ENCODE measurements around the gene NOTCH1.

Gene NOTCH1

DNA sequence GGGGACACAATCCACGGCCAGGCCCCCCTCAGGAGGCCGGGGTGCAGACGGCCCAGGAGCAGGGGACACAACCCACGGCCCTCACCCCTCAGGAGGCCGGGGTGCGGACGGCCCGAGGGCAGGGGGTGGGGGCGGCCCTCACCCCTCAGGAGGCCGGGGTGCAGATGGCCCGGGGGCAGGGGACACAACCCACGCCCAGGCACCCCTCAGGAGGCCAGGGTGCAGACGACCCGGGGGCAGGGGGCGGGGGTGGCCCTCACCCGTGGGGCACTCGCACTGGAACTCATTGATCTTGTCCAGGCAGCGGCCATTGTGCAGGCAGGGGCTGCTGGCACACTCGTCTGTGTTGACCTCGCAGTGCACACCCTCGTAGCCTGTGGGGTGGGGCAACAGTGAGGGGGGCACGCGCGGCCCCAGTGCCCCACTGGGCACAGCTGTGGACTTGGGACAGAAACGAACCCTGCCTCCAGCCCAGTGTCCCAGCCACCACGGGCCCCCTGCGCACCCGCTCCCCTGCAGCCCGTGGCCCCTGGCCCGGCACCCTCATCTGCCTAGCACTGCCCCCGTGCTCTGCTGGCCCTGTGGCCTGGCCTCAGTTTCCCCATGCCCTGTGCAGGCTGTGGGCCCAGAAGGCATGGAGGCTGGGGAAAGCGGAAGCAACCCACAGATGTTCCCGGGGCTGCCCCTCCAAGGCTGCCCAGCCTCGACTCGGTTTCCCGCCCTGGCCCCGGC lies 28.7 kb downstream of the NOTCH1 start:
- no peak for DNase-seq (ENCODE audit: low read depth)

DNA sequence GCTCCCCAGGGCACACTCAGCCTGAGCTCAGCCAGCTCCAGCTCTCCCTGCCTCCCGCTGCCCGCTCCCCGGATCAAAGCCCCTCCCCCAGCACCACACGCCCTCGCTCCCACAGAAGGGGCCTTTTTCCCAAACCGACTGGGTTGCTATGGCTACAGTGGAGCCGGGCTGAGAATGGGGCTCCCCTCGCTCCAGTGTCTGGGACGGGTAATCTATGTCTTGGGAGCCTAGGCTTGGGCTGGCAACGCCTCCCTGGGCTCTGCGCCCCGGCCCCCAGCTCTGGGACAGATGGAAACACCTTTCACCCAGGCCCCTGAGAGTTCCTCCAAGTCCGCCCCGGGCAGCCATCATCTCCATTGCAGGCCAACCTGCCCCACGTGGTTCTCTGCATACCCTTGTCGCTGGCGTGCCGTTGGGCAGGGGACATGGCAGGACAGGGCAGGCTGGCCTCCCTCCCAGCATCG lies 29.6 kb downstream of the NOTCH1 start:
- no peak for DNase-seq (ENCODE audit: low read depth)

DNA sequence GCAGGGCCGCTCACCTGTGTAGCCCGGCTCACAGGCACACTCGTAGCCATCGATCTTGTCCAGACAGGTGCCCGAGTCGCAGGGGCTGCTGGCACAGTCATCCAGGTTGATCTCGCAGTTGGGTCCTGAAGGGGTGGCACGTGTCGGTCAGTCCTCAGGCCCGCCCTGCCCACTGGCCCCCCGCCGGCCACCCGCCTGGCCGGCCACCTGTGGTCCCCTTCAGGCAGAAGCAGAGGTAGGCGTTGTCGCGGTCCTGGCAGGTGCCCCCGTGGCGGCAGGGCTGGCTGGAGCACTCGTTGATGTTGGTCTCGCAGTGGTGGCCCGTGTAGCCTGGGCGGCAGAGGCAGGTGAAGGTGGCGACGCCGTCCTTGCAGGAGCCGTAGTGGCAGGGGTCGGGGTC lies 30.6 kb downstream of the NOTCH1 start:
- no peak for DNase-seq (ENCODE audit: low read depth)

DNA sequence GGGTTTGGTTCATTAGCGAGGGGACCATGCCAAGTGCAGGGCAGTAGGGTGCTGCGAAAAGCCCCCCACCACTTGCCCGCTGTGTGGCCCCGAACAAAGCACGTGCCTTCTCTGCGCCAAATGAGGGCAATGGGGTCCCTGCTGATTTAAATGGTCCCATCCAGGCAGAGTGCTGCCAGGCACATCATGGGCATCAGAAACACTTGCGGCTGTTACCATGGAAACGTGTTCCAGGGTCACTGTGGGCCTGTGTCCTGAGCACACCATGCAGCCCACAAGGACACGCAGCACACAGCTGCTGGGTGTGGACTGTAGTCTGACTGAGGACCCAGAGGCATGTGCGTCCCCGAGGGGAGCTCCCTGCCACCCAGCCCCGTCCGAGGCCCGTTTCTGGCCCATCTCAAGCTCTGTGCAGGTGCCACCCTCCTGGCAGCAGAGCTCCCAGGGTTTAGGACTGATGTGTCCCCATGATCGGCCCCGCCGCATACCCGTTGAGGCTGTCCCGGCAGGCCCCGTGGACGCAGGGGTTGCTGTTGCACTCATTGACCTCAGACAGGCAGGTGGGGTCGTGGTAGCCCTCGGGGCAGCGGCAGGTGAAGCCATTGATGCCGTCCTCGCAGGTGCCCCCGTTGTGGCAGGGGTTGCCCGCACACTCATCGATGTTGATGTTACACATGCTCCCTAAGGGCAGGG lies 31.7 kb downstream of the NOTCH1 start:
- no peak for DNase-seq (ENCODE audit: low read depth)

DNA sequence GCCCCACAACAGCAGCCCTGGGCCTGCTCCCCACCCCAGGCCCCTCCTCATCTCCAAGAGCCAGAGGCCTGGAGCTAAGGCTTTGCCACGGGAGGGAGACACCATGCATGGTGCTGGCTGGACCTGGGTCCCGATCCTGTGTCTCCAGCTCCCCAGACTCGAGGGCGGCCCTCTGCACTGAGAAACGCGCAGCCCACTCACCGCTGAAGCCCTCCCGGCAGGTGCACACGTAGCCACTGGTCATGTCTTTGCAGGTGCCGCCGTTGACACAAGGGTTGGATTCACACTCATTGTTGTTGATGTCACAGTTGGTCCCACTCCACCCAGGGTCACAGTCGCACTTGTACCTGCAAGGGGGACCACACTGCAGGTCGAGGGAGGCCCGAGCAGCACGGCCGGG lies 32.7 kb downstream of the NOTCH1 start:
- no peak for DNase-seq (ENCODE audit: low read depth)

DNA sequence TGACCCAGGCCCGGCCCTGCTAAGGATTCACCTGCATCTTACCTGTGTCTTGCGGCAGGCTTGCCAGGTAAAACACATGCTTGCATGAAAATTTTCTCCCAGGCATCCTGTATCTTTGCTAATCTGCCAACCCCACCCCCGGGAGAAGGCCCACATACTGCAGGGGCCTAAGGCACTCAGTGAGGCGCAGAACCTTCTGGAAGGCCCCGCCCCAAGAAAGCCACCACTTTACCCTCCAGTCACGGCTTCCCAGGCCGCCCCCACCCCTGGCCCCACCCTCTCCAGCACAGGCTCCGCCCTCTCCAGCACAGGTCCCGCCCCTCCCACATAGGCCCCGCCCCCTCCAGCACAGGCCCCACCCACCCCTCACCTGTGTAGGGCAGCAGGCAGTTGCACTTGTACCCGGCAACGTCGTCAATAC lies 33.2 kb downstream of the NOTCH1 start:
- no peak for DNase-seq (ENCODE audit: low read depth)

DNA sequence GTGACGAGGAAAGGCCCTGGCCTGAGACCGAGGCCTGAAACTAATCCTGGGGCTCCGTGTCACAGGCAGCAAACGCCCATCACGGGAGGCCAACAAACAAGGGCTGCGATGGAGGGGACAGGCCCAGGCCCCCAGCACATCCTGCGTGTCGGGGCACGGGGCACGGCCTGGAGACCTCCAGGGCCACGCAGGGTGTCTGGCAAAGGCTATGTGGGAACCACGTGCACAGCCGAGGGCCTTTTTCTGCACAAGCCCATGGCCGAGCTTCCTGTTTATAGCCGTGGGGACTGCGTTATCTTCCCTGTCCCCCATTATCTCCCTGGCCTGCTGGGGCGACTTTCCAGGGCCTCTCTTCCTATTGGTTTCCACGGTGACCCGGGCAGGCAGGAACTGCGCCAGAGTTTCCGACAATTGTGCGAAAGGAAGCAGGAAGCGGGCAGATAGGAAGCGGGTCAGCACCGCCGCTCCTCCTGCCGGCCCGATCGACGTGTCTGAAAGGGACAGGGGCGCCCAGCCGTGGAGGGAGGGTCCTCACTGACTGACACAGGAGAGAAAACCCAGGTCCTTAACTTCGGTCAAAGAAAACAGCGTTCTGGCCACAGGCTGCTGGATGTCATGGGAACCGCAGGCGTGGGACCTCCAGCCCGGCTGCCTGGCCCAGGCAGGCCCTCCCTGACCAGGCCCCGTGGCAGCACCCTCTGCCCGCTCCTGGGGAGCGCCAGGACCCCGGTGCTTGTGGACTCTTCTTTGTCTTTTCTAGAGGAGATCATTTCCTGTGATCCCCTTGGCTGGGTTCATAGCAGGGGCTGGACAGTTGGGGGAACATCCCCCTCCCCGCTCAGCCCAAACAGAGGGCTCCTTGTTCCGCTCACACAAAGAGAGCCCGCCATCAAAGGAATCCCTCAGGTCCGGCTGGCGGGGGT lies 33.9 kb downstream of the NOTCH1 start:
- no peak for DNase-seq (ENCODE audit: low read depth)

DNA sequence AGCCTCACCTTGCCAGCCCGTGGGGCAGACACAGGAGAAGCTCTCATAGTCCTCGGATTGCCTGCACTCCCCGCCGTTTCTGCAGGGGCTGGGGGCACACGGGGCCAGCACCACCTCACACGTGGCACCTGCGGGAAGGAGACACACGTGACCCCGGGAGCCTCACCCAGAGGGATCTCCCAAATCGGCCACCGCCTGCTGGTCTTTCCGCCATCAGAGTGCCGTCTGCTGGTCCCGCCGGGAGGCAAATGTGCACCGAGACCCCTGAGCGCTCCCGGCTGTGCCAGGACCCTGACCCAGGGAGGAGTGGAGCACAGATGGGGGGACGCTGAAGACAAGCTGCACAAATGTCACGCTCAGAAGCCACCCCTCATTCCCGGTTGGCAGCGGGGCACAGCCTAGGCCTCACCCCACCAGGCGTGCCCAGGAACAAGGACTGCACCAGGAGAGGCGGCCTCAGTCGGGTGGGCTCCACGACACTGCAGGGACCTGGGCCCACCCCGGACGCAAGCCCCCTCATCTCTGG lies 34.6 kb downstream of the NOTCH1 start:
- DNase-seq (ENCODE audit: low read depth) = no peak

DNA sequence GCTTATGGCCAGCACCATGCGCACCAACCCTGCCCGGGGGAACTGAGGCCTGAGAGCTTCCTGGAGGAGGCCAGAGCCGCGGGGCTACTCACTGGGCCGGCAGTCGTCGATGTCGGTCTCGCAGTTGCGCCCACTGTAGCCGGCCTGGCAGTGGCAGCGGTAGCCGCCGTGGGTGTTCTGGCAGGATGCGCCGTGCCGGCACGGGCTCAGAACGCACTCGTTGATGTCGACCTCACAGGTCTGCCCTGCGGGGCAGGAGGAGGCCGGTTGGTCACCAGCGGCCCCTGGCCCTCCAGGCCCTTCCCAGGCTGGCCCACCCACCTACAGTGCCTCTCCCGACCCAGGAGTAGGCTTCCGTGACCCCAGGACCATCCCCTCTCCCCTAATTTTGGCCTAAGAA lies 35.3 kb downstream of the NOTCH1 start:
- no peak for DNase-seq (ENCODE audit: low read depth)

DNA sequence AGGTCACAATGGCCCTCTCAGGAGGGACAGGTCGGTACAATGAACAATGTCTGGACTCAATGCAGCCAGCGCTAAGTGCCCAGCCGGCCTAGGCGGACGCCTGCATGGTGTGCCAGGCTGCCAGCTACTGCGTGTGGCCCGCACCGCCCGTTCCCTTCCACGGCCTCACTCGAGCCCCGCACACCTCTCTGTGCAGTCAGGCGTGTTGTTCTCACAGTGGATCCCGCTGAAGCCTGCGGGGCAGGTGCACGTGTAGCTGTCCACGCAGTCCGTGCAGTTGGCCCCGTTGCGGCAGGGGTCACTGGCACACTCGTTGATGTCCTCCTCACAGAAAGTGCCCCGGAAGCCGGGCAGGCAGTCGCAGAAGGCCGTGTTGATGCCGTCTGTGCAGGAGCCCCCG lies 36.3 kb downstream of the NOTCH1 start:
- DNase-seq (ENCODE audit: low read depth) = no peak

DNA sequence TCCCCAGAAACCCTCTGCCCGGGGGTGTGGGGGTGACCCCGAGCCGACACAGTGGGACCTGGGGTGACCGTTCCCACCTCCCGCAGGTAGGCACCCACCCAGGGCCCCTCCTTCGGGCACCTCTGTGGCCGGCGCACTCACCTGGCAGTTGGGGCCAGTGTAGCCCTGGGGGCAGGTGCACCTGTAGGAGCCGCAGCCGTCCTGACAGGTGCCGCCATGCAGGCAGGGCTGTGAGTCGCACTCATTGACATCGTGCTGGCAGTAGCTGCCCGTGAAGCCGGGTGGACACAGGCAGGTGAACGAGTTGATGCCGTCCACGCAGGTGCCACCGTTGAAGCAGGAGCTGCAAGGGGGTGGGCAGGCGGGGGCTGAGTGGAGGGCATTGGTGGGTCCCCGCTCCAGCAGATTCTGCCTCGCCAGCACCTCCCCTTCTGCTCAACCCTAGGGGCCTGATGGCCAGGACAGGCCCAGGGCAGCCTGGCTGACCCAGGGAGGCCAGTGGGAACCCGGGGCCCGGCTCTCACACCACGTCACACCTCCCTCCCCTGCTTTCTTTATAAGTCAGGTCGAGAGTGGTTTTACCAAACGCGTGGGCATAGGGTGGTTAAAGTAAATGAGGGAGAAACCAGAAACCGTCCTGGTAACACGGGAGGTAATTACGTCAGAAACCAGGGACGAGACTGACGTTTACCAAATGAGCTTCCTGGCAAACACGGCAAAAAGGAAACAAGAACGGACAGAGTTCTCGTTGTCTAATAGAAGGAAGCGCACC lies 36.9 kb downstream of the NOTCH1 start:
- DNase-seq (ENCODE audit: low read depth) = no peak

DNA sequence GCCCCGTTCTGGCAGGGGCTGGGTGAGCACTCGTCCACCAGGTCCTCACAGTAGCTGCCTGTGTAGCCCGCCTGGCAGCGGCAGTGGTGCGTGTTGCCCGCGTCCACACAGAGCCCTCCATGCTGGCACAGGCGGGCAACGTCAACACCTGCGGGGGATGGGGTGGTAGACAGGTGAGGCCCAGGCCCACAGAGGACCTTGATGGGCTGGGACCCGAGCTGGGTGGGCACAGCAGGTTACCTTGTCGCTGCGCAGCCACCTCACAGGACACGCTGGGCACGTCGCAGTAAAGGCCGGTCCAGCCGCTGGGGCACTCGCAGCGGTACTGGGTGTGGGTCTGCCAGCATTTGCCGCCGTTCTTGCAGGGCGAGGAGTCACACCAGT lies 37.9 kb downstream of the NOTCH1 start:
- DNase-seq (ENCODE audit: low read depth) = no peak

DNA sequence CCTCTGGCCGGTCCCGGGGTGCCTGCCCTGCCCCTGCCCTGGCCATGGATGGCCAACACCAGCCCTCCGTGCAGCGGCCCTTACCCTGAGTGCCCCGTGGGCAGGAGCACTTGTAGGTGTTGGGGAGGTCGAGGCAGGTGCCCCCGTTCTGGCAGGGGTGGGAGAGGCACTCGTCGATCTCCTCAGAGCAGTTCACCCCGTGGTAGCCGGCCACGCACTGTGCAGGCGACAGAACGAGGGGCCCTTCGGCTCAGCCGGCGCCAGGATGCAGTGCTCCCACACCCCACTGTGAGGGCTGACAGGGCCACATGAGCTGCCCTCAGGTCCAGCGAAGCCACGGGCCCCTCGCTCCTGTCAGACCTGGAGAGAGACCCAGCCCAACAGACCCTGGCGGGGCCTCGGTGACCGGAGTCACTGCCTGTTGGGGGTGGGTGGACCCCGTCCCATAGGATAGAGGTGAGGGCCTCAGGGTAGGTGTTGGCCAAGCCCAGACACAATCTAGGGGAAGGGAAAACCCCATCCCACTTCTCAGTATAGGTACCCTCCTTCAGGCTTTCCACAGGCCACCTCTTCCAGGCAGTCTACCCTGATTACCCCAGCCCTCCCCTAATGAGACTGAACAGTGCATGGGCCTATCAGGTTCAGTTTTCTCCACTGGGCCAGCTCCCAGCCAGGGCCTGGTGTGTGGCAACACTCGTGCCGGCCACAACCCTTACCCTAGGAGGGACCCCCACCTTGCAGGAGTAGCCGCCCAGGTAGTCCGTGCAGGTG lies 38.4 kb downstream of the NOTCH1 start:
- DNase-seq (ENCODE audit: low read depth) = no peak

DNA sequence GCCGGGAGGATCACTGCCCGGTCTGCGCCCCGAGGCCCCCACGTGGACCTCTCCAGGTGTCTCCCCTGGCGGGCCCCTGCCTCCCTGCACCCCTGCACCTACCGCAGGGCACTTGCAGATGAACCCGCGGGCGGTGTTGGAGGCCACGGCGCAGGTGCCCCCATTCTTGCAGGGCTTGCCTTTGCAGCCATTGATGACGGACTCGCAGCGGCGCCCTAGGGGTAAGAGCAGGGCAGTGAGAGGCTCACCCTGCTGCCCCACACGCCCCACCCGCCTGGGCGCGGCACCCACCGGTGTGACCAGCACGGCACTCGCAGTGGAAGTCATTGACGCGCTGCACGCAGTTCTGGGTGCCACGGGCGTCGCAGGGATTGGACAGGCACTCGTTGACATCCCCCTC lies 39.4 kb downstream of the NOTCH1 start:
- no peak for DNase-seq (ENCODE audit: low read depth)

DNA sequence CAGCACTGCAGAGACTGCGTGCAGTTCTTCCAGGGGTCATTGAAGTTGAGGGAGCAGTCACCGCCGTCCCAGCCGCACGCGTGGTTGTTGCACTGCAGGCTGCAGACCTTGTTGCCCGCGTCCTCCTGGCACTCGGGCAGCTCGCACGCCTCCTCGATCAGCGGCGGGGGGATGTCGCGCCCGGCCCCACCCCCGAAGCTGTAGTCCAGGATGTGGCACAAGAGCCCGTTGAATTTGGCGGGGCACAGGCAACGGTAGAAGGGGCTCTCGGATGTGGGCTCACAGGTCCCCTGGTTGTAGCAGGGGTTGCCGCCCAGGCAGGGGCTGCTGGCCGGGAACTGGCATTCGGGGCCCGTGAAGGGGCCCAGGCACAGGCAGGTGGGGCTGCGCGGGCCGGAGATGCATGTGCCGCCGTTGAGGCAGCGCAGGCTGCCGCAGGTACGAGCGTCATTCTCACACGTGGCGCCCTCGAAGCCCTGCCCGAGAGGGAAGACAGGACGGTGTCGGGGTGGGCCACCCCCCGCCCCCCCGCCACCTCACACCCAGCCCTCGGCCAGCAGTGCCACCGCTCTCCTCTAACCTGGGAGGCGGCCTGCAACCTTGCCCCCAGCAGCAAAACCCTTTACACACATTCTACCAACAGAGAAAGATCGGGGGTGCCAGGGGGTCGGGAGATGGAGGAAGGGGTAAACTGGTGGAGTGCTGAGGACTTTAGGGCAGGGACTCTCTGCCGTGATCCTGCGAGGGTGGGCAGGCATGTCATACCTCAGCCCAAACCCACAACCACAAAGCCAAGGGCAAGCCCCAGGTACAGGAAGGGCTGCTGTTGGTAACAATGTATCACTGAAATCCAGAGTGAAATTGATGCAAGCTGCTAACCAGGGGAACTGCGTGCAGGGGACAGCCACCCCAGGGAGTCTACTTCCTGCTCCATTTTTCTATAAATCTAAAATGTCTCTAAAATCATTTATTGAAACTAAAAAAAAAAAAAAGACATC lies 40.1 kb downstream of the NOTCH1 start:
- DNase-seq (ENCODE audit: low read depth) = no peak

DNA sequence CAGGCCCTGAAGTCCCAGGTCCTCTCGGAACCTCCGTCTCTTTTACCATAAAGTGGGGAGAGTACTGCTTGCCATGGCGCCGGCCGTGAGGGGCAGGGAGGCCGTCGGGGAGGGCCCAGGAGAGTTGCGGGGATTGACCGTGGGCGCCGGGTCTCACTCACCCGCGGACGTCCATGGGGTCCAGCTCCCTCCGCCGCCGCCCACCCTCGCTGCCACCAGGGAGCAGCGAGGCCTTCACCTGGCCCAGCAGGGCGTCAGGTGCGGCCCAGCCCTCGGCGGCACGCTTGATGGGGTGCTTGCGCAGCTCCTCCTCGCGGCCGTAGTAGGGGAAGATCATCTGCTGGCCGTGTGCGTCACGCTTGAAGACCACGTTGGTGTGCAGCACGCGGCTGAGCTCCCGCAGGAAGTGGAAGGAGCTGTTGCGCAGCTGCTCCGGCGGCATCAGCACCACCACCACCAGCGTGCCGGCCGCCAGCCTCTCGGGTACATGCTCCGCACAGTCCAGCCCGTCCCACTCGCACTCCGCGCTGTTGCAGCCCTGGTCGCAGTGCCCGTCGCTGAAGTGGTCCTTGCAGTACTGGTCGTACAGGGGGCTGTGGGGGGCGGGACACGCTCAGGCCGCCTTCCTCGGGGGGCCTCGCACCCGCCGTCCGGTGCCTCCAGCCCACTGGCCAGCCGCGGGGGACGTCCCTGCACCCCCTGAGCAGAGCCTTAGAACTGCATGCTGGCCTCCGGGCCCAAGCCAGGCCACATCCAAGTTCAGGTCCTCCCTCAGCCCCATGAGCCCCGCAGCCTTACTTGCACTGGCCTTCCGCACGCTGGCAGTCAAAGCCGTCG lies 41.1 kb downstream of the NOTCH1 start:
- no peak for DNase-seq (ENCODE audit: low read depth)

DNA sequence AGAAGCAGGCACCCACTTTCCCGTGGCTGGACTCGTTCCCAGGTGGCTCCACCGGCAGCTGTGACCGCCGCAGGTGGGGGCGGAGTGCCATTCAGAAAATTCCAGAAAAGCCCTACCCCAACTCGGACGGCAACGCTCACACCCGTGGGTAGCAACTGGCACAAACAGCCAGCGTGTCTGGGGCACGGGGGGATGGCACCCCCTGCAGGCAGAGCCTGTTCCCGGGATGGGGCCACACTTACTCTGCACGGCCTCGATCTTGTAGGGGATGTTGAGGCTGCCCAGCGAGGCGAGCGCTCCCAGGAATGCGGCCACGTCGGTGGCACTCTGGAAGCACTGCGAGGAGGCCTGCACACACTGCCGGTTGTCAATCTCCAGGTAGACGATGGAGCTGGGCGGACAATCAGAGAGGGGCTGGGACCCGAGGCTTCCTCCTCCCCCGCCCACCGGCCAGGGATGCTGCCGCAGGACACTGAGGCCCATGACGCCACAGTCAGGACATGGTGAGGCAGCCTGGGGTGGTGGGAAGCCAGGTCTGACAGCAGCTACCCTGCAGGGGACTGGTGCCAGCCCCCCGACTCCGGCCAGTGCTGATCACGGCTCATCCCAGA lies 42.8 kb downstream of the NOTCH1 start:
- DNase-seq (ENCODE audit: low read depth) = no peak

DNA sequence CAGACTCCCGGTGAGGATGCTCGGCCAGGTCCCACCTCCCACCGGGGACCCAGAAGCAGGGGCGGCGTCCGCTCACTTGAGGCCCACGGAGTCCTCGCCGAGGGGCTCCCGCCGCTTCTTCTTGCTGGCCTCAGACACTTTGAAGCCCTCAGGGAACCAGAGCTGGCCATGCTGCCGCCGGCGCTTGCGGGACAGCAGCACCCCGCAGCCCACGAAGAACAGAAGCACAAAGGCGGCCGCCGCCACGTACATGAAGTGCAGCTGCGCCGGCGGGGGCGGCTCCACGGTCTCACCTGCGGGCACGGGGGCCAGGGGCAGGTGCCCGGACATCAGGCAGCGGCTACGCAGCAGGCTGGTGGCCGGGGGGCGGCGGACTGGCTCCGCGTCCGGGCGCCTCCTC lies 43.7 kb downstream of the NOTCH1 start:
- DNase-seq (ENCODE audit: low read depth) = no peak

All from non-pigmented ciliary epithelial cell (primary cell).